Loucy (cell line): ENCODE data around the gene CEBPA.

Experiments
- H2AFZ ChIP-seq: fragments of 200-600 bp; sonication (generic); 2 replicates; pipeline ENCODE4 v1.6.0; 2016; ENCODE audit warnings: antibody characterized with exemption, mild to moderate bottlenecking, low read length, moderate library complexity
- H3F3A ChIP-seq: fragments of 200-600 bp; 2 replicates; pipeline ENCODE4 v1.6.0; 2016; ENCODE audit warnings: antibody characterized with exemption, low read depth, mild to moderate bottlenecking
- H3K27me3 ChIP-seq: fragments of 200-600 bp; sonication (generic); 2 replicates; pipeline ENCODE4 v1.6.1; 2014; ENCODE audit warnings: low read length, mild to moderate bottlenecking; ENCODE audit not compliant: insufficient read depth, poor library complexity, severe bottlenecking
- H3K36me3 ChIP-seq: fragments of 200-600 bp; sonication (generic); 2 replicates; pipeline ENCODE4 v1.6.1; 2016; ENCODE audit warnings: low read length; ENCODE audit not compliant: insufficient read depth
- H3K4me1 ChIP-seq: fragments of 200-600 bp; sonication (generic); 2 replicates; pipeline ENCODE4 v1.5.1; 2014; ENCODE audit warnings: low read length, mild to moderate bottlenecking; ENCODE audit not compliant: insufficient read depth, poor library complexity, severe bottlenecking
- H3K4me2 ChIP-seq: fragments of 200-600 bp; sonication (generic); 2 replicates; pipeline ENCODE4 v1.6.0; 2014; ENCODE audit warnings: antibody characterized with exemption, low read length, low read depth, mild to moderate bottlenecking; ENCODE audit not compliant: poor library complexity, severe bottlenecking
- H3K4me3 ChIP-seq: fragments of 200-600 bp; sonication (generic); 2 replicates; pipeline ENCODE4 v1.5.1; 2014; ENCODE audit warnings: low read length, mild to moderate bottlenecking, mixed read lengths; ENCODE audit not compliant: poor library complexity, severe bottlenecking
- H3K79me2 ChIP-seq: fragments of 200-600 bp; sonication (generic); 2 replicates; pipeline ENCODE4 v1.6.1; 2014; ENCODE audit warnings: low read length; ENCODE audit not compliant: insufficient read depth
- H3K9ac ChIP-seq: fragments of 200-600 bp; sonication (generic); 2 replicates; pipeline ENCODE4 v1.6.0; 2014; ENCODE audit warnings: mild to moderate bottlenecking, low read depth, low read length, moderate library complexity; ENCODE audit not compliant: poor library complexity, severe bottlenecking
- H3K9me2 ChIP-seq: fragments of 200-600 bp; sonication (generic); replicated peaks from 2 replicates; pipeline ENCODE4 v1.6.1; 2016; ENCODE audit warnings: low read depth, low read length, mixed read lengths
- H3K9me3 ChIP-seq: fragments of 200-600 bp; sonication (generic); 2 replicates; pipeline ENCODE4 v1.6.1; 2014; ENCODE audit warnings: mild to moderate bottlenecking, antibody characterized with exemption, low read length, low read depth; ENCODE audit not compliant: insufficient read depth
- H4K20me1 ChIP-seq: fragments of 200-600 bp; sonication (generic); 2 replicates; pipeline ENCODE4 v1.6.0; 2014; ENCODE audit warnings: antibody characterized with exemption, low read length, mild to moderate bottlenecking; ENCODE audit not compliant: insufficient read depth, poor library complexity, severe bottlenecking
- EZH2phosphoT487 ChIP-seq: fragments of 200-600 bp; IDR thresholded peaks from 2 replicates; pipeline ENCODE4 v1.6.1; 2018; ENCODE audit warnings: antibody characterized with exemption, mild to moderate bottlenecking, moderate library complexity, borderline replicate concordance
- TF ChIP-seq, protein P1 (sequence below): fragments of 200-600 bp; sonication (generic); conservative IDR thresholded peaks from 2 replicates; pipeline ENCODE4 v1.5.1; 2014; ENCODE audit warnings: mild to moderate bottlenecking, antibody characterized with exemption, low read length

CEBPA gene

DNA sequence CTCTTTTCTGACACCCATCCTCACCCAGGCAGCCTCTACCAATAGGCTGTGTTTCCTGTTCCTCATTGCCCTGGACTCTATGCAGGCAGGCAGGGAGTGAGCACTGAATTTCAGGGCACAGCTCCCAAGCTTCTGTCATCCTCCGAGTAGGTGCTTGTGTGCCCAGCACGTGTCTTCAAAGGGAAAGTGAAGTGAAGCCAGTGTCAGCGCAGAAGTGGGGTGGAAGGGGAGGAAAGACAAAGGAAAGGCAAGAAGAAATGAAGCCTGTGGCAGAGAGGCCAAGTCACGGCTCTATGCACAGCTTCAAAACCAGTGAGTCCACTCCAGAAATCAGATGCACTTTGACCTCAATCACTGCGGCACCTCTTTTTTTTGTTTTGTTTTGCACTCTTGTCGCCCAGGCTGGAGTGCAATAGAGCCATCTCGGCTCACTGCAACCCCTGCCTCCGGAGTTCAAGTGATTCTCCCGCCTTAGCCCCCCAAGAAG, 16.9 kb downstream of the CEBPA start:
- Histone ChIP-seq H3F3A (no peaks in the 10 kb centered on the region), H3K4me2 (no peak overlapping the region), H3K27me3 (no peaks in the 10 kb centered on the region), H3K4me1 (peaks cover 27% of the 10 kb centered on the region), H2AFZ (no peak overlapping the region), H3K9ac (no peak overlapping the region), H3K9me3 (peaks cover 15% of the 10 kb centered on the region; the same call in 1 of the 2 replicates), H3K9me2 (no peaks in the 10 kb centered on the region), H3K79me2 (no peaks in the 10 kb centered on the region), H3K4me3 (no peak overlapping the region), H3K36me3 (no peaks in the 10 kb centered on the region), H4K20me1 (no peaks in the 10 kb centered on the region)
- TF ChIP-seq, protein P1, sequence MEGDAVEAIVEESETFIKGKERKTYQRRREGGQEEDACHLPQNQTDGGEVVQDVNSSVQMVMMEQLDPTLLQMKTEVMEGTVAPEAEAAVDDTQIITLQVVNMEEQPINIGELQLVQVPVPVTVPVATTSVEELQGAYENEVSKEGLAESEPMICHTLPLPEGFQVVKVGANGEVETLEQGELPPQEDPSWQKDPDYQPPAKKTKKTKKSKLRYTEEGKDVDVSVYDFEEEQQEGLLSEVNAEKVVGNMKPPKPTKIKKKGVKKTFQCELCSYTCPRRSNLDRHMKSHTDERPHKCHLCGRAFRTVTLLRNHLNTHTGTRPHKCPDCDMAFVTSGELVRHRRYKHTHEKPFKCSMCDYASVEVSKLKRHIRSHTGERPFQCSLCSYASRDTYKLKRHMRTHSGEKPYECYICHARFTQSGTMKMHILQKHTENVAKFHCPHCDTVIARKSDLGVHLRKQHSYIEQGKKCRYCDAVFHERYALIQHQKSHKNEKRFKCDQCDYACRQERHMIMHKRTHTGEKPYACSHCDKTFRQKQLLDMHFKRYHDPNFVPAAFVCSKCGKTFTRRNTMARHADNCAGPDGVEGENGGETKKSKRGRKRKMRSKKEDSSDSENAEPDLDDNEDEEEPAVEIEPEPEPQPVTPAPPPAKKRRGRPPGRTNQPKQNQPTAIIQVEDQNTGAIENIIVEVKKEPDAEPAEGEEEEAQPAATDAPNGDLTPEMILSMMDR, result no peak
- no peak for TF ChIP-seq EZH2phosphoT487

DNA sequence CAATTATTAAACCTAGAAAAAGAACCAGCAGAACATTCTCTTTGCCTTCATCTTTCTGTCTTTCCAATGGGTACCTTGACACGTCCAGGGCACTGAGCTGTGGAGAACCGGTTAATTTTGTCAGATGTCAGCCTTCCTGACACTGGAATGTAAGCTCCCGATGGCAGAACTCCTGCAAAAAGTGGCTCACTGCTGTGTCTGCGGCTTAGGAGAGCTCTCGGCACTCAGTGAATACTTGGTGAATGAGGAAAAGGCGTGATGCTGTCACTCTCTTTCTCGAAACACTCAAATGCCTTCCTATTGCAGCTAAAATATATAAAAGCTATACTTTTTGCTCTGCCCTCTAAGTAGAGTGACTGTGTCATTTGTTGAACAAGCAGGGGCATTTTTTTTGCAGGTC, 17.6 kb downstream of the CEBPA start:
- no peak for TF ChIP-seq EZH2phosphoT487
- TF ChIP-seq, protein P1, result no peak
- H3K79me2 ChIP-seq, result no peaks in the 10 kb centered on the region
- no peak overlapping the region for H3K4me3 ChIP-seq
- no peak overlapping the region for H3K4me2 ChIP-seq
- no peaks in the 10 kb centered on the region for H3K27me3 ChIP-seq
- H3K9me3 ChIP-seq, result peaks cover 15% of the 10 kb centered on the region; the same call in 1 of the 2 replicates
- no peak overlapping the region for H2AFZ ChIP-seq
- H3K9me2 ChIP-seq, result no peaks in the 10 kb centered on the region
- peaks cover 31% of the 10 kb centered on the region for H3K4me1 ChIP-seq
- no peak overlapping the region for H3K9ac ChIP-seq
- H3F3A ChIP-seq, result no peaks in the 10 kb centered on the region
- H3K36me3 ChIP-seq, result no peaks in the 10 kb centered on the region
- H4K20me1 ChIP-seq, result no peaks in the 10 kb centered on the region

DNA sequence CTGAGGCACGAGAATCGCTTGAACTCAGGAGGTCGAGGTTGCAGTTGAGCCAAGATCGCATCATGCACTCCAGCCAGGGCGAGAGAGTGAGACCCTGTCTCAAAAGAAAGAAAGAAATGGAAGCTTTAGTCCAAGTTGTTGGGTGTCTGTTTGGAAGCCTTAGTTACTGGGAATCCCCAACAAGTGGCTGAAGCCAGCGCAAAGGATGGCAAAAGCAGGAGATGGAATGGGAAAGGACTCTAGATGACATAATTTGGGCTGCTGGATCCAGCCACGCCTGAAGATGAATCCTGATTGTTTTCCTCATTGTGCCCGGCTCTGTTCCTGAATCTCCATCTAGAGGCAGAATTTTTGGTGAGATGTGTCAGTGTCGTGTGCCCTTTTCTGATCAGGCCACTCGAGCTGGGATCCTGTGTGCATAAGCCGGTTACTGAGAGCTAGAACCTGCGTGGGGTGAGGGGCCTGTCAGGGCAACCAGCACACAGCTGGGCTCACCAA, 18.1 kb downstream of the CEBPA start:
- Histone ChIP-seq H2AFZ (no peak overlapping the region), H4K20me1 (no peaks in the 10 kb centered on the region), H3K27me3 (no peaks in the 10 kb centered on the region), H3K9me2 (no peaks in the 10 kb centered on the region), H3K9ac (no peak overlapping the region), H3K4me3 (no peak overlapping the region), H3K36me3 (no peaks in the 10 kb centered on the region), H3K4me1 (peaks cover 31% of the 10 kb centered on the region), H3K4me2 (no peak overlapping the region), H3K9me3 (peaks cover 11% of the 10 kb centered on the region; the same call in 1 of the 2 replicates), H3K79me2 (no peaks in the 10 kb centered on the region), H3F3A (no peaks in the 10 kb centered on the region)
- TF ChIP-seq, protein P1, result no peak
- no peak for TF ChIP-seq EZH2phosphoT487
